C1 segment of cervical spinal cord (tissue), 14 donors: ENCODE data around the gene PEG3.

ENCODE experiments used
- DNase-seq, 14 donors: peaks; one replicate each; lab custom pipeline; 2025; lab: John Stamatoyannopoulos, UW

The PEG3 gene

DNA sequence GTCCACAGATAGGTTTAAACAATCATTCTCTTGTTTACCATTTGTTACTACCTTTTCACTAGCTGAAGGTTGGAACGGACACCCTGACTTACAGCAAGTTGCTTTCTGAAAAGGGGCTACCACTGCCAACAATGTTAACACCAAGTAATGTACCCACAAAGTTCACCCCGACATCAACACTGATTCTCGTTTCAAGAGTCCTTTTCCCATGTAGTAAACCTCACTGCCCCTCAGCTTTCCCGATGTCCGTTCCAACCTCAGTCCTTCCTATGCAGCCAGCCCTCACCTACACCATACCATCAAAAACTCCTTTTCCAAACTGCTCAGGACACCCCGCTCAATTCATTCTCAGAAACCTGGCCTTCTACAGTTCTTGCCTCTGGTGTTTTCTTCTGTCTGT is 29.0 kb downstream of the PEG3 start:
- DNase-seq: no peak

DNA sequence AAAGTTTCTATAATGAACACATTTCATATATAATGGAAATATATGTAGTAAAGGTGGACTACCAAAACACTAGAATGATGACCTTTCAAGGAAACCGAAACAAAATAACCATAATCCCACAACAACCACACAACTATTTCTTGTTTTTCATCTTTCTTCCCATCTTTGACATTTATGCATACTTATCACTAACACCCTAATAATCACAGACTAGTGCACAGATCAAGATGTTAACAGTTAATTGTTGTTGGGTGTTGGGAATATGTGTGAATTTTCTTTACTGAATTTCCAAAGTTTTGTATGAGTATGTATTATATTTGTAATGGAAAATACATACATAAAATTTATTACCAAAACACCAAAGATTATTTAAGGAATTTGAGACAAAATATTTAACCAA is 30.3 kb downstream of the PEG3 start:
- no peak for DNase-seq

DNA sequence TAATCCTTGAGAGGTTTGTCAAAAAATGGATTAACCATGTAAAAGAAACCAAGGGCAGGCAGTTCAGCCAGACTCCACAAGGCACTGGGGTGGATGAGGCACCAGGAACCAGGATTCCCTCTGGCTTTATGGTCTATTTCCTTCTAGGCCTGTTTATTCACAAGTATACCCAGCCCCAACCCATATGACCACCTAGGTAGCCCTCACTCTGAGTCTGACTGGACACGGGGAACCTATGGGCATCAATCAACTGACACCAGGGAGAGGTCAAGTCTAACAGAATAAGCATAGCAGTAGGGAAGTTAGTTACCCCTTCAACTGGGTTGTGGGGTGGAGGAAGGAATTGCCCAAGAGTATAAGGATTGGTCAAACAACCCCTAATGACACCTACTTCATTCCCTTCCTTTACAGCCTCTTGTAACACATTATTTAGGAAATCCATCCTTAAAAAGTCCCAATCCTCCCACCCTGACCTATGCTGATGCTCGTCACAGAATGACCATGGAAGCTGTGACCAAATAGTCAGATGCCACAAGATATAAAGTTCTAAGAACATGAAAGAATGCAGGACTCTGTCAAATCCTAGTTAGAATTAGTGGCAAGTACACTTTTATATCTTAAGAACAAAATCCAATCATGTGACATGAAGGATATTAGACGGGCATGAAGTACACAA is 31.7 kb downstream of the PEG3 start:
- DNase-seq: no peak

DNA sequence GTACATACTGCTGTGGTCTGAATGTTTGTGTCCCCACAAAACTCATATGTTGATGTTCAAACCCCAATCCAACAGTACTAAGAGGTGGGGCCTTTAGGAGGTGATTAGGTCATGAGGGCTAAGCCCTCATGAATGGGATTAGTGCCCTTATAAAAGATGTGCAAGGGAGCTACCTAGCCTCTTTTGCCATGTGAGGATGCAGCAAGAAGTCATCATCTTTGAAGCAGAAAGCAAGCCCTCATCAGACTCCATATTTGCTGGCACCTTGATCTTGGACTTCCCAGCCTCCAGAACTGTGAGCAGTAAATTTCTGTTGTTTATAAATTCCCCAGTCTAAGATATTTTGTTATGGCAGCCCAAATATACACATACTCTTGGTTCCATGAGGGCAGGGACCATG is 33.9 kb downstream of the PEG3 start:
- no peak for DNase-seq
